Mesothelial cell of epicardium (in vitro differentiated cells): ENCODE data around the gene EFHD2. TPM values are rescaled to one million over a fixed set of nuclear protein-coding genes. Genes with fewer than 3 reads are reported as not detected.

ENCODE experiments used
- DNase-seq, 2 experiments: peaks; one replicate each; pipeline ENCODE4 v3.0.0; 2021; ENCODE audit warnings: low spot score in 2 of 2; ENCODE audit not compliant: unreplicated experiment in 2 of 2
- H3K27ac Mint-ChIP-seq: 2 replicates; pipeline ENCODE4 v1.8.0; 2021; ENCODE audit warnings: mixed read lengths
- H3K27me3 Mint-ChIP-seq: 2 replicates; pipeline ENCODE4 v1.8.0; 2021; ENCODE audit warnings: low read depth, mixed read lengths
- H3K36me3 Mint-ChIP-seq: 2 replicates; pipeline ENCODE4 v1.8.0; 2021; ENCODE audit warnings: mixed read lengths
- H3K4me1 Mint-ChIP-seq: 2 replicates; pipeline ENCODE4 v1.8.0; 2021; ENCODE audit warnings: mixed read lengths
- H3K4me3 Mint-ChIP-seq: 2 replicates; pipeline ENCODE4 v1.8.0; 2021; ENCODE audit warnings: mild to moderate bottlenecking, moderate library complexity, mixed read lengths
- H3K9me3 Mint-ChIP-seq: 2 replicates; pipeline ENCODE4 v1.8.0; 2021; ENCODE audit warnings: mixed read lengths
- CTCF ChIP-seq: fragments of 200-600 bp; sonication (generic); IDR thresholded peaks from one replicate; pipeline ENCODE4 v1.5.0; 2021; ENCODE audit warnings: antibody characterized with exemption; ENCODE audit not compliant: unreplicated experiment
- total RNA-seq: library from RNA; stranded (reverse); gene quantifications from 3 replicates; pipeline ENCODE4 v1.2.1, GENCODE V29; 2021

The EFHD2 gene
- total RNA-seq, 1 donor from 2014 or later, result 16.2 TPM

- H3K4me1 Mint-ChIP-seq, result peaks cover 6% of the 10 kb centered on the region
- no peaks in the 10 kb centered on the region for H3K36me3 Mint-ChIP-seq
- no peak within 1 kb of the TSS for H3K4me3 Mint-ChIP-seq
- TF ChIP-seq CTCF, result no peak
- H3K27ac Mint-ChIP-seq, result no peak within 1 kb of the TSS
- peaks cover 6% of the 10 kb centered on the region for H3K9me3 Mint-ChIP-seq
- peaks cover 3% of the 10 kb centered on the region for H3K27me3 Mint-ChIP-seq
- DNase-seq, result no peak
These were observed 66.1 kb downstream of the EFHD2 start, which contains the start of gene CELA2B for GRCh38 chr1:15475752-15476314. TSS of gene CELA2B (plus strand) at chr1:15476104. CDS start at chr1:15476126, 22 bp downstream.

- Mint-ChIP-seq H3K27ac (no peak overlapping the region), H3K4me3 (no peak overlapping the region), H3K36me3 (no peaks in the 10 kb centered on the region), H3K9me3 (peaks cover 4% of the 10 kb centered on the region), H3K27me3 (peaks cover 3% of the 10 kb centered on the region), H3K4me1 (peaks cover 6% of the 10 kb centered on the region)
- TF ChIP-seq CTCF, result no peak
- no peak for DNase-seq
These were observed 67.2 kb downstream of the EFHD2 start for GRCh38 chr1:15476927-15477326.

GRCh38 chr1:15477646-15478212 is 68.0 kb downstream of the EFHD2 start:
- Mint-ChIP-seq H3K36me3 (no peaks in the 10 kb centered on the region), H3K9me3 (peaks cover 4% of the 10 kb centered on the region), H3K27ac (no peak overlapping the region), H3K4me1 (peaks cover 6% of the 10 kb centered on the region), H3K4me3 (no peak overlapping the region), H3K27me3 (peaks cover 1% of the 10 kb centered on the region)
- no peak for DNase-seq
- TF ChIP-seq CTCF, result no peak

Other genes with a start within 250 kb of the EFHD2 start
- gene FHAD1, start 162.7 kb upstream of the EFHD2 start, total RNA-seq, result 1.0 to 1.3 TPM (median 1.1 TPM) in 3 replicates
- gene CTRC, start 28.6 kb downstream of the EFHD2 start, total RNA-seq, result 0.13 to 1.2 TPM (median 0.38 TPM) in 3 replicates
- gene CELA2A, start 46.8 kb downstream of the EFHD2 start, total RNA-seq, result not detected in 3 replicates
- gene CELA2B, start 66.2 kb downstream of the EFHD2 start, total RNA-seq, result not detected in 3 replicates
- 23.0 to 23.8 TPM (median 23.5 TPM) in 3 replicates for gene CASP9, start 114.3 kb downstream of the EFHD2 start, total RNA-seq
- 24.5 to 28.7 TPM (median 24.7 TPM) in 3 replicates for gene DNAJC16, start 117.0 kb downstream of the EFHD2 start, total RNA-seq
- 0.16 to 0.31 TPM (median 0.25 TPM) in 3 replicates for gene AGMAT, start 175.2 kb downstream of the EFHD2 start, total RNA-seq
- gene DDI2, start 207.6 kb downstream of the EFHD2 start, total RNA-seq, result 31.7 to 34.5 TPM (median 34.1 TPM) in 3 replicates